Erythroblast (primary cell): Measurements from ENCODE around the gene DYNC2H1.
A peak's percentile ranks its signal among the peaks of the same experiment; 100 is the strongest.

Experiments
- GATA1 ChIP-seq: IDR thresholded peaks from 2 replicates; pipeline ENCODE4 v1.6.1; 2011; ENCODE audit warnings: low read depth, mild to moderate bottlenecking, control low read depth, low read length, moderate library complexity
- POLR2A ChIP-seq: IDR thresholded peaks from 2 replicates; pipeline ENCODE4 v1.6.1; 2011; ENCODE audit warnings: mild to moderate bottlenecking, low read length

DNA sequence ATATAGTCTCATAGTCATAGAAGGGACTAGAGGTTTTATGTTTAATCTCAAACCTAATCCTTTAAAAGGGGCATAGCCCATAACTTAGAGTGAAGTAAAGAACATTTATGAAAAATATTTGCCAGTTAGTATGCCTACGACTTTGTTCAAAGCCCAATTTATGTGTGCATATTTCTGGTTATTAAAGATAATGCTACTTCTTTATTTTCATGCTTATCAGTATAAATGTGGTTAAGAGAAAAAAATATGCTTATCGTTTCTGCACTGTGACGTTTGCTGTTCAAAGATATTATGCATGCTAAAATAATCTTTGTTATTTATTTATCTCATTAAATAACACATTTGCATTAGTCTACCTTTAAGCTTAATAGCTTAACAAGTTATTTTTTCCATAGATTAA is 343.9 kb downstream of the DYNC2H1 start:
- TF ChIP-seq POLR2A (no peak), GATA1 (peak; percentile 16)
